Measurements from ENCODE around the gene TGIF2. TPM values are rescaled to one million over a fixed set of nuclear protein-coding genes. Genes with fewer than 3 reads are reported as not detected.

The TGIF2 gene
- total and polyA plus RNA-seq, 2 of the 13 experiments (the other 11 are each of a cell fraction or from before 2014, with no cell fraction given) = 41.3 to 53.9 TPM

- TF ChIP-seq, protein P1, sequence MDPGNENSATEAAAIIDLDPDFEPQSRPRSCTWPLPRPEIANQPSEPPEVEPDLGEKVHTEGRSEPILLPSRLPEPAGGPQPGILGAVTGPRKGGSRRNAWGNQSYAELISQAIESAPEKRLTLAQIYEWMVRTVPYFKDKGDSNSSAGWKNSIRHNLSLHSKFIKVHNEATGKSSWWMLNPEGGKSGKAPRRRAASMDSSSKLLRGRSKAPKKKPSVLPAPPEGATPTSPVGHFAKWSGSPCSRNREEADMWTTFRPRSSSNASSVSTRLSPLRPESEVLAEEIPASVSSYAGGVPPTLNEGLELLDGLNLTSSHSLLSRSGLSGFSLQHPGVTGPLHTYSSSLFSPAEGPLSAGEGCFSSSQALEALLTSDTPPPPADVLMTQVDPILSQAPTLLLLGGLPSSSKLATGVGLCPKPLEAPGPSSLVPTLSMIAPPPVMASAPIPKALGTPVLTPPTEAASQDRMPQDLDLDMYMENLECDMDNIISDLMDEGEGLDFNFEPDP (CRISPR knock-in tag; conservative IDR thresholded peaks at IDR 0.05) = 0 out of 2 replicates have a peak, but pooled peaks have one; percentile 67
- TF ChIP-seq CREB3 (CRISPR knock-in tag; IDR thresholded peaks at IDR 0.05) (peak; percentile 7; the same call in 1 of the 2 replicates), CREB1 (IDR thresholded peaks at IDR 0.05) (no peak), CREB1 (CRISPR knock-in tag; IDR thresholded peaks at IDR 0.05) (0 out of 2 replicates have a peak, but pooled peaks have one; percentile 22), MXI1 (IDR thresholded peaks at IDR 0.05; ENCODE audit: borderline replicate concordance, low read depth, low read length) (no peak; the same call in 2 of the 3 replicates), WIZ (CRISPR knock-in tag; IDR thresholded peaks at IDR 0.05) (no peak), ZMYM4 (CRISPR knock-in tag; IDR thresholded peaks at IDR 0.05) (no peak), HIVEP1 (CRISPR knock-in tag; IDR thresholded peaks at IDR 0.05) (no peak), EP300 (IDR thresholded peaks at IDR 0.05; ENCODE audit: low read depth in 2 of 2, low read length in 2 of 2) (peak in 1 of 2 experiments; percentile 75; a peak in 2 of 4 replicates), EP300 (CRISPR knock-in tag; IDR thresholded peaks at IDR 0.05; ENCODE audit: borderline replicate concordance) (no peak; the same call in 1 of the 2 replicates), ZNF557 (CRISPR knock-in tag; IDR thresholded peaks at IDR 0.05) (no peak), GATAD2A (CRISPR knock-in tag; IDR thresholded peaks at IDR 0.05) (peak; percentile 58; the same call in 1 of the 2 replicates), ZNF567 (CRISPR knock-in tag; IDR thresholded peaks at IDR 0.05; ENCODE audit: borderline replicate concordance) (0 out of 2 replicates have a peak, but pooled peaks have one; percentile 76), SP1 (IDR thresholded peaks at IDR 0.05) (no peak), SP1 (CRISPR knock-in tag; IDR thresholded peaks at IDR 0.05) (0 out of 2 replicates have a peak, but pooled peaks have one; percentile 11), ZNF746 (CRISPR knock-in tag; IDR thresholded peaks at IDR 0.05) (no peak), ELF1 (CRISPR knock-in tag; IDR thresholded peaks at IDR 0.05) (peak; percentile 65), NFYC (CRISPR knock-in tag; IDR thresholded peaks at IDR 0.05) (no peak; the same call in 1 of the 2 replicates), SRF (IDR thresholded peaks at IDR 0.05; ENCODE audit: low read depth, low read length) (no peak), ZNF251 (CRISPR knock-in tag; IDR thresholded peaks at IDR 0.05) (no peak), HES4 (CRISPR knock-in tag; IDR thresholded peaks at IDR 0.05; ENCODE audit: borderline replicate concordance) (no peak)
- TF ChIP-seq, protein P2, sequence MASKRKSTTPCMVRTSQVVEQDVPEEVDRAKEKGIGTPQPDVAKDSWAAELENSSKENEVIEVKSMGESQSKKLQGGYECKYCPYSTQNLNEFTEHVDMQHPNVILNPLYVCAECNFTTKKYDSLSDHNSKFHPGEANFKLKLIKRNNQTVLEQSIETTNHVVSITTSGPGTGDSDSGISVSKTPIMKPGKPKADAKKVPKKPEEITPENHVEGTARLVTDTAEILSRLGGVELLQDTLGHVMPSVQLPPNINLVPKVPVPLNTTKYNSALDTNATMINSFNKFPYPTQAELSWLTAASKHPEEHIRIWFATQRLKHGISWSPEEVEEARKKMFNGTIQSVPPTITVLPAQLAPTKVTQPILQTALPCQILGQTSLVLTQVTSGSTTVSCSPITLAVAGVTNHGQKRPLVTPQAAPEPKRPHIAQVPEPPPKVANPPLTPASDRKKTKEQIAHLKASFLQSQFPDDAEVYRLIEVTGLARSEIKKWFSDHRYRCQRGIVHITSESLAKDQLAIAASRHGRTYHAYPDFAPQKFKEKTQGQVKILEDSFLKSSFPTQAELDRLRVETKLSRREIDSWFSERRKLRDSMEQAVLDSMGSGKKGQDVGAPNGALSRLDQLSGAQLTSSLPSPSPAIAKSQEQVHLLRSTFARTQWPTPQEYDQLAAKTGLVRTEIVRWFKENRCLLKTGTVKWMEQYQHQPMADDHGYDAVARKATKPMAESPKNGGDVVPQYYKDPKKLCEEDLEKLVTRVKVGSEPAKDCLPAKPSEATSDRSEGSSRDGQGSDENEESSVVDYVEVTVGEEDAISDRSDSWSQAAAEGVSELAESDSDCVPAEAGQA (IDR thresholded peaks at IDR 0.05; ENCODE audit: low read depth) = no peak
- TF ChIP-seq, protein P2 (CRISPR knock-in tag; IDR thresholded peaks at IDR 0.05; ENCODE audit: borderline replicate concordance) = 0 out of 2 replicates have a peak, but pooled peaks have one; percentile 59
These were observed 33.0 kb downstream of the TGIF2 start (continued) for GRCh38 chr20:36606158-36607066.
